C4-2B (cell line): Measurements from ENCODE around the gene XPR1.
"Not testable (repeated sequence)": the region's sequence is repeated elsewhere in the genome, so short reads cannot be mapped to it uniquely, and the experiment has no call there.

ENCODE experiments used
- ZFX ChIP-seq: fragments of 450-650 bp; IDR thresholded peaks from 2 replicates; pipeline ENCODE4 v1.6.1; 2017
- TF ChIP-seq, protein P1 (sequence below): fragments of 450-650 bp; conservative IDR thresholded peaks from 2 replicates; pipeline ENCODE4 v1.5.1; 2017; ENCODE audit warnings: mild to moderate bottlenecking

GRCh38 chr1:180833180-180833579 is 201.4 kb downstream of the XPR1 start:
- not testable (repeated sequence) for TF ChIP-seq ZFX
- TF ChIP-seq, protein P1, sequence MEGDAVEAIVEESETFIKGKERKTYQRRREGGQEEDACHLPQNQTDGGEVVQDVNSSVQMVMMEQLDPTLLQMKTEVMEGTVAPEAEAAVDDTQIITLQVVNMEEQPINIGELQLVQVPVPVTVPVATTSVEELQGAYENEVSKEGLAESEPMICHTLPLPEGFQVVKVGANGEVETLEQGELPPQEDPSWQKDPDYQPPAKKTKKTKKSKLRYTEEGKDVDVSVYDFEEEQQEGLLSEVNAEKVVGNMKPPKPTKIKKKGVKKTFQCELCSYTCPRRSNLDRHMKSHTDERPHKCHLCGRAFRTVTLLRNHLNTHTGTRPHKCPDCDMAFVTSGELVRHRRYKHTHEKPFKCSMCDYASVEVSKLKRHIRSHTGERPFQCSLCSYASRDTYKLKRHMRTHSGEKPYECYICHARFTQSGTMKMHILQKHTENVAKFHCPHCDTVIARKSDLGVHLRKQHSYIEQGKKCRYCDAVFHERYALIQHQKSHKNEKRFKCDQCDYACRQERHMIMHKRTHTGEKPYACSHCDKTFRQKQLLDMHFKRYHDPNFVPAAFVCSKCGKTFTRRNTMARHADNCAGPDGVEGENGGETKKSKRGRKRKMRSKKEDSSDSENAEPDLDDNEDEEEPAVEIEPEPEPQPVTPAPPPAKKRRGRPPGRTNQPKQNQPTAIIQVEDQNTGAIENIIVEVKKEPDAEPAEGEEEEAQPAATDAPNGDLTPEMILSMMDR = not testable (repeated sequence)
